GM10847 (cell line): ENCODE results near the gene MYCL.

Experiments used
- POLR2A ChIP-seq: IDR thresholded peaks from 2 replicates; pipeline ENCODE4 v1.6.1; 2011; ENCODE audit not compliant: insufficient read length; ENCODE audit errors: extremely low read depth

The MYCL gene, protein sequence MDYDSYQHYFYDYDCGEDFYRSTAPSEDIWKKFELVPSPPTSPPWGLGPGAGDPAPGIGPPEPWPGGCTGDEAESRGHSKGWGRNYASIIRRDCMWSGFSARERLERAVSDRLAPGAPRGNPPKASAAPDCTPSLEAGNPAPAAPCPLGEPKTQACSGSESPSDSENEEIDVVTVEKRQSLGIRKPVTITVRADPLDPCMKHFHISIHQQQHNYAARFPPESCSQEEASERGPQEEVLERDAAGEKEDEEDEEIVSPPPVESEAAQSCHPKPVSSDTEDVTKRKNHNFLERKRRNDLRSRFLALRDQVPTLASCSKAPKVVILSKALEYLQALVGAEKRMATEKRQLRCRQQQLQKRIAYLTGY

DNA sequence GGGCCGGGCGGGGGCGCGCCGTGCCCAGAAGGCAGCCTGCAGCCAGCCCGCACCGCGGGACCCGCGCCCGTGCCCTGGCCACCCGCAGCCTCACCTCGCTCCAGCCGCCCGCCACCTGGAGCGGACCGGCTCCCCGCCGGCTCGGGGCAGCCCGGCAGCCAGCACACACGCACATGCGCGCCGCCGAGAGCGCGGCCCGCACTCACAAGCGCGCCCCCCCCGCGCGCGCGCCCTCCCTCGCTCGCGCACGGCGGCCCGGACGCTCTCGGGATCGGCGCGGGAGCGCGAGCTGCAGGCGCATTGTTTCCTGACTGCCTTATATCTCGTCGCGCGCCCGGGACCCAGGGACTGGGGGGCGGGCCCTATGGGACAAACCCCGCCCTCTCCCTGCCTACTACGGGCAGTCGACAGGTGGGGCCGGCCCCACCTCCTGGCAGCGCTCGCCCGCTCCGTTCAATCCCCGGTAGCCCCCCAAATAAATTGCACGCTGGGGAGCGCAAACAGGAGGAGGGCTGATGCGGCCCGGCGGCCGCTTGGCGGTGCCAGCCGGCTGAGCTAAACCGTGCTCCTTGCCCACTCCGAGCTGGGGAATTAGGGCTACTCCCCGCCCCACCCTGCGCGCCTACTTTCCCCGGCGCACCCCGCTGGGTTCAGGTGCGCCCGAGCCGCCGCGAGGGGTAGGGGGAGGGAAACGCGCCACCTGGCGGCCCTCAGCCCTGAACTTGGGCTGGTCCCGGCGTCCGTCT, at the start of gene MYCL:
Gene MYCL, minus strand, starts transcription at position 204 of the 746 bp plus-strand sequence. CDS start 483 bp downstream, outside the sequence.
- TF ChIP-seq POLR2A: no peak

DNA sequence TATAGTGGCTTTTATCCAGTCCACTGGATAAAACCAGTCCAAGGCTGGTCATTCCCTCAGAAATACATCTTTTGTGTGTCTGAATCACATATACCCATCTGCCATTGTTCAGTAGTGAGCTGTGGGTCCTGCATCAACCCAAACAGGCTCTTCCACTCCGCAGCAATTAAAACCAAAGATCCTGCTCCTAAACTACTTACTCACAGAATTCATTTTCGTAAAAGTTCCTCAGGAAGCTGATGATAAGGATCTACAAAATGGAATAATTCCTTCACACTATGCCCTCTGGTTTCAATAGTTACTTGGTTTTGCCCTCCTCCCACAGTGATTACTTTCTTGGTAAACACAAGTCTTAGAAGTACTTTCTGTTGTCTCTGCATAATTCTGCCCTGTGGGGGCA, 48.2 kb upstream of the MYCL start:
- TF ChIP-seq POLR2A: no peak

- TF ChIP-seq POLR2A: no peak
Measured at GRCh38 chr1:39947260-39947659, 45.5 kb upstream of the MYCL start.

DNA sequence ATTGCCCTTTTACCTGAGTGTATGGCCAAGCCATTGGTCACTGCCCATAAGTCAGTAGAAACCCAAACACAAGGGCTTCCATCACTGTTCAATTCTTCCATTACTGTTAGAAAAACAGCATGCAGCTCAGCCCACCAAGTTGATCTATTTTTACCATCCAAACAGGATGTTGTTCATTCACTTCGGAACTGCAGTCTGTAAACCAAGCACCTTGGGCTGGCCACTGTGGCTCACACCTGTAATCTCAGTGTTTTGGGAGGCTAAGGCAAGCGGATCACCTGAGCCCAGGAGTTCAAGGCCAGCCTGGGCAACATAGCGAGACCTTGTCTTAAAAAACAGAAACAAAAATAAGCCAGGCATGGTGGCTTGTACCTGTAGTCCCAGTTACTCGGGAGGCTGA, 44.5 kb upstream of the MYCL start:
- no peak for TF ChIP-seq POLR2A

DNA sequence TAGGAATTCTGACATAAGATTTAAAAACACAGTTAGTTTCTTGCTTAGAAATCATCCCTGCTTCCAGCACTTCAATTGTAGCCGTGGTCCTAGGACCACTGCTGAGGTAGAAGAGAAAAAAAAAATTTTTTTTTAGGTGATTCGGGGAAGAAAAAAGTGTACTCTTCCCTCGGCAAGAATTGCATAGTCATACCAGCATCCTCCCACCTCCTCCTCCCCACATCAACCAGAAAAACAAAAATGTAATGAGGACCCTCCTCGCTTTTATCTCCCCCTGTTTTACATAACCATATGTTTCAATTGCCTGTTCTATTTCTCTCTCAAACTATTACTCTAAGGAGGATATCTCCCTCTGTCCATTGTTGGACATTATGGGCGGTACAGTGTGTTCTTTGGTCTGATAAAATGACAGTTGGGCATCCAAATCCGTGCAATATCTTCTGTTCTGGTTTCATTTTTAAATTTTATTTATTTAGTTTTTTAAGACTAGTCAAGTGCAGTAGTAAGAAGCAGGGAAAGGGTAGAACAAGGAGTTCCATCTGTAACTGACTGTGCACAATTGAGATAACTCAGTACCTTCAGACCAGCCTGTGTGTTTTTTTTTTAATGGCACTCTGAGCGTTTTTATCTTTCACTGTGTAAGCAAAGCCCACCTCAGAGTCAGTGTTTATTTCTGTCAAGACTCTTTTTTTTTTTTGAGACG, 42.8 kb upstream of the MYCL start:
- no peak for TF ChIP-seq POLR2A

DNA sequence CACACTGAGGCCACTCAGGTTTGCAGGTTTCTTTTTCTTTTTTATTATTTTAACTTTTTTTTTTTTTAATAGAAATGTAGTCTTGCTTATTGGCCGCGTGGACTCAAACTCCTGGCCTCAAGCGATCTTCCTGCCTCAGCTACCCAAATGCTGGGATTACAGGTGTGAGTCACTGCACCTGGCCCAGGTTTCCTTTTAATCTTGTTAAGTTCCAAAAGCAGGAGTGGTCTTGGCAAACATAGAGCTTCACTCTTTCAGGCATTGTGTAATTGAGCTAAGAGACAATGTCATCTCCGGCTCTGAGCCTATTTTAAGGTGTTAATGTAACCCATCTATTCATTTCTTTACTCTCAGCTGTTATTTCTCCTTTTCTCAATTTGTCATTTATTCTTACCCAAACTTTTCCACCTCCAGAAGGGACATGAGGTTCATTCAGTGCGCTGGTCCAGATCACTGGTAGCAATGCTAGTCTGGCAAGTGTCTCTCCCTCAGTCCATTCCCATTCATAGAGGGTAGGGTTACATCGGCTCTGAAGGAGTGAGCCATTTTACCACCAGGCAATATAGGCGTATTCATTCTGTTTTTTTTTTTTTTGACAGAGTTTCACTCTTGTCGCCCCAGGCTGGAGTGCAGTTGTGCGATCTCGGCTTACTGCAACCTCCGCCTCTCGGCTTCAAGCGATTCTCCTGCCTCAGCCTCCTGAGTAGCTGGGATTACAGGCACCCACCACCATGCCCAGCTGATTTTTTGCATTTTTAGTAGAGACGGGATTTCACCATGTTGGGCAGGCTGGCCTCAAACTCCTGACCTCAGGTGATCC, 42.0 kb upstream of the MYCL start:
- TF ChIP-seq POLR2A: no peak

GRCh38 chr1:39940980-39941871, 39.5 kb upstream of the MYCL start:
- no peak for TF ChIP-seq POLR2A

DNA sequence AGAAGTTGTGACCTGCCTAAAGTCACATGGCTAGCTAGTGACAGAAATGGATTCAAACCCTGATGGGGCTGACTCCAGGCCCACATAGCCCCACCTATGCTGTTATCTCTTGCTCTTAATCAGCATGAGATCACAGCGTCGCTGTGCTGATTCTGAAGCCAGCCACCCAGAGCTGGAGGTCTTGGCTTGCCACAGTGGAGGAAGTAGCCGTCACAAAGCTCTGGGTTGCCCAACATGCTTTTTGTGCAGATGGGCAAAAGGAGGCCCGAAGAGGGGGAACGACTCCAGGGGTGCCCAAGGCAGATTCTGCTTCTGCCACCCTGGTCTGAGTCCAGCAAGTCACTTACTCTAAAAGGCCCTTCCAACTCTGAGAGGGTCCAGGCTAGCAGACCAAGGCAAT, 38.5 kb upstream of the MYCL start:
- TF ChIP-seq POLR2A: no peak

DNA sequence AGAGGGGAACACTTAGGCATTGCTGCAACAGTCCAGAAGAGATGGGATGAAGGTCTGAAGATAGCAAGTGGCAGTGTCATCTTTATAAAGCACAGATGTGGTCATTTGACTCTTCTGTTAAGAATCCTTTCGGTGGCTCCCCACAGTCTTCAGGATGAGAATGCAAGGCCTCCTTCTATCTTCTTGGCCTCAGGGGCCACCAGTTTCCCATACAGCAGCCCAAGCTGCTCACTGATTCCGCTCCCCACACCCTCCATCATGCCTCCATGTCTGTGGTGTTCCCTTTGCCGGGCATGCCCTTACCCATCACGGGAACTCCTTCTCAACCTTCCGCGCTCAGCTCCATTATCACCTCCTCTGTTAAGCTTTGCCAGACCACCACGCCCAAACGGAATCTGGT, 37.1 kb upstream of the MYCL start:
- no peak for TF ChIP-seq POLR2A

DNA sequence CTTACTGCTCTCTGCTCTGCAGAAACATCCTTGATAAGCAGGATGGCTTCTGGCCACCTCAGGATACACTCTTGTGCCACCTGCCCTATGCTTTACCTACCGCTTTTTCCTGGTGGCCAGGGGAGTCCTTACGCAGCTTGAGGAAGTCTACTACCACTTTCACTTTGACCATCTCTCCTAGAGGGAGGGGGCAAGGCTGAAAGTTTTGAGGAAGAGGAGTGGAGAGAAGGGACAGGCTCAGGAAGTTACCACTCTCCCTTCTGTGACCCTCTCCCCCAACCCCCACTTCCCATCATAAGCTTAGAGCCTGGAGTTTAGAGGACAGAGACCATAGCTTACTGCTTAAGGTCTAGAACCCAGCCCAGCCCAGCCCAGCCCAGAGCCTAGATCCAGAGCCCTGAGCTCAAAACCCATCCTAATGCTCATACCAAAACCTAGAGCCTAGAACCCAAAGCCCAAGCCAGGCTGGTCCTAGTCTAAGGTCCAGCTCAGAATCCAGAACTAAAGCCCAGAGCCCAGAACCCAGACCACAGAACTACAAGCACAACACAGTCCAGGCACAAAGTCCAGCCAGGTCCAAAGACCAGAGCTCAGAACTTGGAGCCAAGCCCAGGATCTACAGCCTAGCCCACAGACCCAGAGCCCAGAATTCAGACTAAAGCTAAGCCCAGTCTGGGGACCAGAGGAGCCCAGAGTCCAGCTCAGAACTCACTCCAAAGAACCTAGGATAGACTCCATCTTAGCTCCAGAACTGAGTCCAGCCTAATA, 35.2 kb upstream of the MYCL start:
- TF ChIP-seq POLR2A: no peak

- no peak for TF ChIP-seq POLR2A
Measured at GRCh38 chr1:39933956-39934941, 32.5 kb upstream of the MYCL start.
